HL-60/S4 (cell line): ENCODE data around the gene PCBP3.
"Not testable (repeated sequence)": the region's sequence is repeated elsewhere in the genome, so short reads cannot be mapped to it uniquely, and the experiment has no call there.

ENCODE experiments used
- in situ Hi-C: fragments of 300-500 bp; cut with MboI; formaldehyde crosslinking; loops from 2 replicates; pipeline ENCODE4 v1.14.3; 2022; ENCODE audit warnings: low sequenced_read_pairs

Gene PCBP3

DNA sequence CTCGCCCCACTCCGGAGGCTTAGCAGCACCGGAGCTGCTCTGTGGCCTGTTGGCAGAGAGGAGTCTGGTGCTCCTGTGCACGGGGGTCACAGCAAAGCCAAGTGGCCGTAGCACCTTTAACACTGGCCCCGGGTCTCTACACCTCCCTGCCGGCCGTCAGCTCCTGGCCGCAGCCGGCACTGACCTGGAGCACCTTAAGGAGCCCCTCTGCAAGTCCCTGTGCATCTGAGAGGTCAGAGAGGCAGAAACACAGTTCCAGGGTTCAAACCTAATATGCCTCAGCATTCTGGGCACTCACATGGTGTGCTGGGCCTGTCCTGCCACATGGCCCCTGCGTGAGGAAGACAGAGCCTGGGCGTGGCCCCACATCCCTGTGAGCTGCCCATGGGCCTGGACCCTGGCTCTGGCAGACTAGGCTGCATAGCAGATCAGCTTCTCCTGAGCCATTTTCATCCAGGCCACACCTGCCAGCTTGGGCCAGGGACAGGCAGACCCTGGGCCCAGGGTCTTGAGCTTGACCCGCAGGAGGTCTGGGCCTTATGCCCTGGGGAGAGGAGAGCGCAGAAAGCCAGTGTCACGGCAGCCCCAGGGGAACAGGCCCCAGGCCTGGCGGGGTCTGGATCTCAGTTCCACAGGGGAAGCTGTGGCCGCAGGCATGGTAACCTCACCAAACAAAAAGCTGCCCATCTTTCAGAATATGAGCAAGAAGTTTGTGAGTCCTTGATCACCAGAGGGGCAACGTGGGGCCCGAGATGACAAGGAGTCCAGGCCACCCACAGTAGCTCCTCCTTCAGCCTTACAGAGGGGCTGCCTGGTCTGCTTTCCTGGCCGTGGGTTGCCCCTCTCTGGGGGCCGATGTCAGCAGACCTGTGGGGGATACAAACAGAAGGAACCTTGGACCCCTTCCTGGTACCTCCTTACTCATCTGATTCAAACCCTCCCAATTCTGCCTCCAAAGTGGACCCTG lies 192.1 kb downstream of the PCBP3 start:
- in situ Hi-C loops = no loop called here

DNA sequence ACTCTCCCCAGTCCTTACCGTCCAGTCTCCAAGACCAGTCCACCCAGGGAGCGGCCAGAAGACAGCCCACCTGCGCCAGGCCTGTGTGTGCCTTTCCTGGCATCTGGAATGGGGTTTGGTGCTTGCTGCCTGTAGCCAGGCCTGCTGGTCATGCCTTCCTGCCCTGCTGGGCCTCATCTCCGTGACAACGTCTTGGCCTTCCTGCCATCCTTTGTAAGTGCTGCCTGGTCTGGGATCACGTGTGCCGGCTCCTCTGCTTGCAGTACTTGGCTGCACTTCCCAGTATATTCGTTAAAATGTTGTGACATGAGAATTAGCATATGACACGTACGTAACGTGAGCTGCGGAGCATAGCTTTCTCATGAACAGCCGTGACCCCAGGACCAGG lies 192.7 kb downstream of the PCBP3 start:
- in situ Hi-C loops = no loop called here

DNA sequence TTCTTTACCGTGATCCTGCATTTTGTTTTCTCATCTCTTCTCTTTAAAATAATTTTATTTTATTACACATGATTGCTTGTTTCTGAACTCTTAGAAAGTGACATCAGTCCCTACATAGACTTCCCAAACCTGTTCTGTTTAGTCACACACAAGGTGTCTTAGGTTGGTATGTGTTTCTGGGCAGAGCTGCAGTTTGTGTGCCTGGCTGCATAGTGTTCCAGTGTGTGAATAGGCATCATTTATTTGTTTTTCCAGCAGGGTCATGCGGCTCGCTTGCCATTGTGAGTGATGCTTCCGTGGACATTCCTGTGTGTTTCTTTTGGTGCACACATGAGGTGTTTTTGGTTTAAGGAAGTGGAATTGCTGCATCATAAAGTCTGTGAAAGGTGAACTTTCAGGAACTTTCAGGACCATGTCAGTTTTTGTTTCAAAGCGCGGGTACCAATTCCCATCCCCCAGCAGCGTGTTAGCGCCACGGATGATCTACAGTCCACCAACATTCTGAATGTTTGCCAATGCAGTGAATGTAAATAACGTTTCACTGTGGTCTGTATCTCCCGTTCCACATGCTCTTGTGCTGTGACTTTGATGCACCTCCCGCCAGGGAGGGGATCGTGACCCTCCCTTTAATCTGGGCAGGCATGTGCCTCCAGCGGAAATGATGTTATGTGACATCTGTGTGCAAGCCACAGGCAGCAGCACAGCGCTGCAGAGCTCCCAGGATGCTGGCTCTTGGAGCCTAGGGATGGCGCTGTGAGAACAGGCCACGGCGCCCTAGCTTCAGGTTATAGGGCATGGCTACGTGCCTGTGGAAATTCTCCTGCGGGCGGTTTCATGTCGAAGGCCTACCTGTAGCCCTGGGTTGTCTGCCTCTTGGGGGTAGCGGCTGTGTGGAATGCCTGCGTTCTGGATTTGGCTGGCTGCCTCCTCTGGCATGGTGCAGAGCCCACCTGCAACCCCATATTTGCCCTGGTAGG lies 193.5 kb downstream of the PCBP3 start:
- in situ Hi-C loops = no loop called here

DNA sequence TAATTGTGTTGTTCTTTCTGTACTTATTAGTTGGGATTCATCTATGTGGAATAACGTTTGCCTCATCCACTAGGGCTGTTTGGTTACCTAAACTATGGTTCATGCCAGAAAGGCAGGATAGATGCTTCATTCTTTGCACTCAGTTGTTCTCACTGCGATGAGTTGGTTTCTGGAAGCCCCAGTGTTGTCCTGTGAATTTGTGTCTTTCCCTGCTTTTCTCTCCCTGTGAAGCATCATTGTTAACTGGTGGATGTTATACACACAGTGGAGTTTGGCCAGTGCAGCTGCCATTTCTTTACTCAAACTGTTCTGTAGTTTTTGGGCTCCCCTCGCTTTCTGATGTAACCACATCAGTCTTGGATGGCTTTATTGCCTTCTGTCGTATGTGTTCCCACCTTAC lies 194.4 kb downstream of the PCBP3 start:
- in situ Hi-C loops = no loop called here

DNA sequence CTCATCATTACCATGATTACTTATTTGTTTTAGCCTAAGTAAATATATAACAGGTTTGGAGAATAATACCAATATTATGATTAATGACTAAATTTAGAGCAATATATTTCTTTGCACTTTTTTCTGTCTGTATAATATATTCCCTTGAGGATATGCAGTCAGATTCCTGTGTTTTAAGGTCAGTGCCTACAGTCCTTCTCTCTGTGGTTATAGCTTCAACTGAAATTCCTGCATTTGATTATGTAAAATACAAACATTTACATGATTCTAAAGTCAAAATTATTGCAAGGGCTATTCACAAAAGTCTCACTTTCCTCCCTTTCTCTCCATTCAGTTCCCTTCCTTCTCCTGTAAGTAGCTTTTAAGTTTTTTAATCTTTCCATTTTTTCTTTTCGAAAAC lies 195.1 kb downstream of the PCBP3 start:
- in situ Hi-C loops = no loop called here

DNA sequence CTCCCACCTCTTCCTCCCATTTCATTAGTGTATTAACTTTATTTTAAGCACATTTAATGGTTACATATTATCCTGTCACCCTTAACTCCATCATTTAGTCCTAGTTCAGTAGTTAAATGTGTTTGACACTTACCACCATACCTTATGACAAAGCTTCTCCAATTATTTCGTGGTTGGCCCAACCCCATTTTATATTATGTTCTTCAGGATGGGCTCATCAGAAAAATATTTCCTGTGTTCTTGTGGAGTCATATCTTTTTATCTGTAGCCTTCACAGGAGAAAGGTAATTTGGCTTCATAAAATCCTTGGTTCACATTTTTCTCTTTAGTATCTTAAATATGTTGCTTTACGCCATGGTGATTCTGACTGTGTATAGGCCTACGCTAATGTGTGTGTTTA lies 195.7 kb downstream of the PCBP3 start:
- in situ Hi-C loops = no loop called here

DNA sequence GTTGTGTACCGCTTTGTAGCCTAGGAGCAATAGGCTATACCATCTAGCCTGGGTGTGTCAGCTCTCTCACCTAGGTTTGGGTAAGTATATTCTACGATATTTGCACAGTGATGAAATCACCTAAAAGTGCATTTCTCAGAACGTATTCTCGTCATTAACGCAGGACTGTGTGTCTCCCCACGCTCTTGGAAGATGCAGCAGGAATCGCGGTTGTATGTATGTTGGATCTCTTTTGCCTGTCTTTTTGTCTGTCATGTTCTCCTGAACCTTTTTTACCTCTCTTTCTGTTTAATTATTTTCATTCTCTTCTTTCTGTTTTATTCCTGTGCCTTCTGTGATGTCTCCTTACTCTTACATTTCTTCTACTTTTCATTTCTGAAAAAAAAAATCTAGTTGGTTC lies 197.5 kb downstream of the PCBP3 start:
- in situ Hi-C loops = no loop called here

DNA sequence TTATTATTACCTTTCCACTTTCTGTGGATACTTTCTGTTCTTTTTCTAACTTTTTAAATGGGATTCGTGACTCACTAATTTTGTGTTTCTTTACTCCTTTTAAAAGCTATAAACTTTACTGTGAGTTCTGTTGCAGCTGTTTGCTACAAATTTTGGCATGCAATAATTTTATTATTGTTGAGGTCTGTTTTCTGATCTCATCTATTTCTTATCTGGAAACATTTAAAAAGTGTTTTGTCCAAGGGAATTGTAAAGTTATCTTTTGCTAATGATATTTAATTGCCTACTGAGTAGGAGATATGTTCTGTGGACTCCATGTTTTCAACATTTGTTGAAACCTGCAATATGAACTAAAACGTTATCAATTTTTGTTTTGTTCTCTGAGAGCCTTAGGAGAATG lies 199.9 kb downstream of the PCBP3 start:
- in situ Hi-C loops = no loop called here

DNA sequence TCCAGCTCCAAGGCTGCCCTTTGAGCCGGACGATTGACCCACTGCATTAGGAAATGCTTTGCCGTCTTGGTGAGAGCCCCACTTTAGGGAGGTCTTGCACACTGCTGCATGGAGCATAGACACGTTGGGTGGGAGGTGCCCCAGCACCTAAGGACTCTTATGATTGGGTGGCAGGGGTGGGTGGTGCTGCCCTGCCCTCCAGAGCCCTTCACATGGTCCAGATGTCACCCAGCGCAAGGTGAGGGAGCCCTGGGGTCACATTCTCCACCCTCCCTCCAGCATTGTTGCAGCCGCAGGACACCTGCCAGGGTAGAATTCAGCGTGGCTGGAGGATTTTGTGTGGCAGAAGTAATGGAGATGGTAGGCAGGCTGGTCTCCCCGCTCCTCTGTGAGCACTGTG lies 200.7 kb downstream of the PCBP3 start:
- in situ Hi-C loops = no loop called here

DNA sequence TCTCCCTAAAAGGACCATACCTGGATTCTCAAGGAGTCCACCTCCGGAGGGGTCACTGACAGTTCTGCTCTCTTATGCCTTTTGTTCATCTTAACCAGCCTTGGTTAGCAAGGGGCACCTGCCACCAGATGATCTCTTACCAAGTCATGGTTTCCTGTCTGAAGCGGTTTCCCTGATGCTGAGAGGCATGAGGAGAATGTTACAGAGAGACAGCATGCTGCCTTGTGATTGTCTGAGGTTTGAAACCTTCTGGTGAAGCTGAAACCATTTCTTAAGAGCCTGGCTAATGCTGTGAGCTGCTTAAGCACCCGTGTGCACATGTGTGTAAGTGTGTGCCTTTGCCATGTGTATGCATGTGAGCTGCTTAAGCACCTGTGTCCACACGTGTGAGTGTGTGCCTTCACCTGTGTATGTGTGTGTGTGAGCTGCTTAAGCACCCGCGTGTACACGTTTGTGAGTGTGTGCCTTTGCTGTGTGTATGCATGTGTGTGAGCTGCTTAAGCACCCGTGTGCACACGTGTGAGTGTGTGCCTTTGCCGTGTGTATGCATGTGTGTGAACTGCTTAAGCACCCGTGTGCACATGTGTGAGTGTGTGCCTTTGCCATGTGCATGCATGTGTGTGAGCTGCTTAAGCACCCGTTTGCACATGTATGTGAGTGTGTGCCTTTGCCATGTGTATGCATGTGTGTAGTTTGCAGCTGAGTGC lies 201.7 kb downstream of the PCBP3 start:
- in situ Hi-C loops = no loop called here

DNA sequence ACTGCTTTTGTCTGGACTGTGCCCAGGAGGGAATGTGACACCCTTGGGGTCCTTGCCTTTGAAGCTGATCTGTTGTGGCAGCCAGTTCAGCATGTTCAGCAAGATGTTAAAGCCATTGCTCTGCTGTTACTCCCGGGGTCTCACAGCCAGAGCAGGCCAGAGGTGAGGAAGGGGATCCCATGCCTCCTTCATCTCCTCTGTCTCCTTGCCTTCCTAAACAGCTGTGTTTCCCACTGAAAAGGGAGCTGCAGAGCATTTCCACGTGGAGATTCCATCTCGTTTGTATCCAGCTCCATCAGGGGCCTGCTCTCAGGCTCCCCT lies 202.2 kb downstream of the PCBP3 start:
- in situ Hi-C loops = no loop called here

DNA sequence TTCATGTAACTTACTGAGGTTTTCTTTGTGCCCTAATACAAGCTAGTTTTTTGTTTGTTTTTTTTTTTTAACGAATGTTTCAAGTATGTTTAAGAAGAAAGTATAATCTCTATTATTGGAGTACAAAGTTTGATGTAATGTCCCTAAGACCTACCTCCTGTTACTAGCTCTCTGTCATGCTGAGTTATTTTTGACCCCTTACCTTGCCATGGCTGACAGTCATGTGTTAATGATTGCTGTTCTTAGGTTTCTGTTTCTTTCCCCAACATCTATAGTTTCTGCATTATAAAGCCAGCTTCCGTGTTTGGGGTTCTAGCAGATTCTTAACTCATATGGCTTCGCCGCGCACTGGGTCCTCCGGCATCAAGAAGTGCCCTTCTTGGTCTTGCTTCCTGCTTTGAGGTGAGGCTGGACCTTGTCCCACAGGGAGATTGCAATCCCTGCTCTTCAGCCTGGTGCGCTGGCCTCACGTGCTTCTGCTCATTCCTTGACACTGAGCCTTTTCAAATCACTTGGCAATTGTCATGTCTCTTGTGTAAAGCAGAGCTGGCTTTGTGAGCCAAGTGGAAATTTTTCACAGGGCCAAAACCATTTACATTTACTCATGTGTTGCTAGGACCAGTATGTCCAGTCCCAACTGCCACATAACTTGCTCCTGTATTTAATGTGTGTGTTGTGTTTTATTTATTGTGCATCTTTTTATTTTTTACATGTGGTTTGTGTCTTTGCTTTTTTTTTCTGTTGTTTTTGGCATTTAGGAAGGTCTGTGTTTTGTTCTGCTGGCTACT lies 203.0 kb downstream of the PCBP3 start:
- in situ Hi-C loops = no loop called here

DNA sequence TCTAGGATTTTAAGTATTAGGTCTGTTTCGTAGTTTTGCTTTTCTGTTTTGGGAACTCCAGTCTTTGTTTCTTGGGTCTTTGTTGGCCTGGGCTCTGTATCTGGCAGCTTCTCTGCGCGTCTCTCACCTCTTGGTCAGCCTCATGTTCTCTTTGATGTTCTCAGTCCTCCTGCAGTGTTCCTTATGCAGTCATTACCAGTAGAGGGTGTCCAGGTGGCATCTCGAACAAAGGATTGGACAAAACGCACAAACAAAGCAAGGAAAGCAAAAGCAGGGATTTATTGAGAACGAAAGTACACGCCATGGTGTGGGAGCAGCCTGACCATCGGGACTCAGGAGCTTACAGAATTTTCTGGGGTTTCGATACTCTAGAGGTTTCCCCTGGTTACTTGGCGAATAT lies 204.3 kb downstream of the PCBP3 start:
- in situ Hi-C loops = no loop called here

DNA sequence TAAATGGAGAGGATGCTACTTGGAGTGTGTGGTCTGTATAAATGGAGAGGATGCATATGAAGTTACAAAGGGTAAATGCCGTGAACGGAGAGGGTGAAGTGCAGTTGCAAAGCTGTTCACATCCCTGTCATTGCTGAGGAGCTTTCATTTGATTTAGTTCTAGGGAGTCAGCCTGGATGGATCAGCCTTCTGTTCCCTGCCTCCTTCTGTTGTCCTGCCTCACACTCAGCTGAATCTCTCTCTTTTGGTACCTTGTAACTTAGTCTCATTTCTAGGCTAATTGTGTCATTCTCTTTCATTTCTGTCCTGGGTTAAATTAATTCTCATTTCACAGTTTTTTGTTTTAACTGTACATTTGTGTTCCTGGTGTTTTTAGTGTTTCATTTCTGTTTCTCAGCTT lies 204.8 kb downstream of the PCBP3 start:
- in situ Hi-C loops = no loop called here

DNA sequence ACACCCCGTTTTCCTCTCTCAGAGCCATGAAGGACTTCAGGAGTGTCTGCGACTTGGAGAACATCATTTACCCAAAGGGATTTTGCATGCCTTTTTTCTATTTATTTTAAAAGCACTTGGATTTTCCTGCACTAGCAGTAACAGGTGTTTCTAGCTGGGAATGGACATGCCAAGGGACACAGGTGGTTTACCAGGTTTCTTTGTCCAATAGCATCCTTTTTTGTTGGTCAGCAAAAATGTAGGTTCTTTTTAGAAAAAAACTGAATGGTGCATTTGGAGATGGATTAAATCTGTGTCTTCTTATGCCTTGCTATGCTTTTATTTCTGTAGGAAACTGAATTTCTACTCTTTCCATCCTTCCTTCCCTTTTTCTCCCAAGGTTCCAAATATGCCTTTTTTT lies 205.3 kb downstream of the PCBP3 start:
- in situ Hi-C loops = no loop called here

DNA sequence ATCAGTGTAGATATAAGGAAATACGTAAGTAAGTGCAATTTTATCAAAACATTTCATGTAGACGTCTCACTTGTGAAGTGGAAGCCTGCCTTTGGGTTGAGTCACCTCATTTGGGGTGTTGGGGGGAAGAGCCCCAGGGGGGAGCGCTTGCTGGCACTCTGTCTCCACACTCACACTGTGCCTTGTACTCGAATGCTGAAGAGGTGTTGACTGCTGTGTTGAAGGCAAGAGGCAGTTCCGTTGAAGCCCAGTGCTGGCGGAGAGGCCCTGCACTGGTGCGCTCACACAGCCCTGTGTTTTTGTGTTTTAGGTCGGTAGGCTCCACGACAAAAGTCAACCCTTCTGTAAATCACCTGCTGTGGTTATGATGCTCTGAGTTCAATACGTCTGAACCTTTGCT lies 206.1 kb downstream of the PCBP3 start:
- in situ Hi-C loops = no loop called here

DNA sequence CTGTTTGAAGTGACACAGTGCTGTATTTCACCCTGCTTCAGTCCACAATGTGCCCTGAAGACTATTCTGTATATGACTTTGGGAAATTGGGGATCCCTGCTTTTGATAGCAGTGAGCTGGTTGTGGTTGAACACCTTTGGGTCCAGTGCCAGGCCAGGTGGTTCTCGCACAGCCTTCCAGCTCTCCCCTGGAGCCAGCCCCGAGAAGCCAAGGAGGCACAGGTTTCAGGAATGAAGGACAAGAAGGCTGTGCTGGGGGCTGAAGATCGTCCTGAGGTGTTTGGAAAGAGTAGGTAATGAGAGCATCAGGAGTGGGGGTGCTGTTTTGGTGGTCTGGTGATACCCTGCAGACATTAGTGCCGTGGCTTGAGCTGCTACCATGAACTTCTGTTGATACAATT lies 206.7 kb downstream of the PCBP3 start:
- in situ Hi-C loops = no loop called here

DNA sequence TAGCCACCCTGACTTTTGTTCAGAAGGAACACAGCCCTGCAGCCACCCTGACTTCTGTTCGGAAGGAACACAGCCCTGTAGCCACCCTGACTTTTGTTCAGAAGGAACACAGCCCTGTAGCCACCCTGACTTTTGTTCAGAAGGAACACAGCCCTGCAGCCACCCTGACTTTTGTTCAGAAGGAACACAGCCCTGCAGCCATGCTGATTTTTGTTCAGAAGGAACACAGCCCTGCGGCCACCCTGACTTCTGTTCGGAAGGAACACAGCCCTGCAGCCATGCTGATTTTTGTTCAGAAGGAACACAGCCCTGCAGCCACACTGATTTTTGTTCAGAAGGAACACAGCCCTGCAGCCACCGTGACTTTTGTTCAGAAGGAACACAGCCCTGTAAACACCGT lies 208.9 kb downstream of the PCBP3 start:
- in situ Hi-C loops = not testable (repeated sequence)

DNA sequence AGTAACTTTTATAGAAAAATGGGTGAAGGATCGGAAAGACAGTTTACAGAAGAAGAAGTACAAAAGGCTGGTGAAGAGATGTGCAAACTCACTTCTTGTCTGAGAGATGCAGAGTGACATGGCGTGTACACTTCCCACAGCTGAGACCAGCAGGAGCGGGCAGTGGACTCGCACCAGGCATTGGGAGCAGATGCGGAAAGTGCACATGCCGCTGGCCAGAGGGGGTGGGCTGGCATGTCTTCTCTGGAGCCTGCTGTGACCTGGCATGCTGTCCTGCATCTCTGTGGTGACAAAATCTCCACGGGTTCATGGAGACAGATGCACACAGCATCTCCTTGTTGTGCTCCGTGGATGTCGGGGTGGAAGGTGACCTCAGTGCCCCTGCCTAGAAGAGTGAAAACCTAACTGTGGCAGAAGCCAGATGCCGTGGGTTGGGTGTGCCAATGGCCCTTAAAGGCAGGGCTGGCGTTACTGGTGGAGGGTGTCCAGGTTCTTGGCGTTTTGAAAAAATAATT lies 209.4 kb downstream of the PCBP3 start:
- in situ Hi-C loops = no loop called here

DNA sequence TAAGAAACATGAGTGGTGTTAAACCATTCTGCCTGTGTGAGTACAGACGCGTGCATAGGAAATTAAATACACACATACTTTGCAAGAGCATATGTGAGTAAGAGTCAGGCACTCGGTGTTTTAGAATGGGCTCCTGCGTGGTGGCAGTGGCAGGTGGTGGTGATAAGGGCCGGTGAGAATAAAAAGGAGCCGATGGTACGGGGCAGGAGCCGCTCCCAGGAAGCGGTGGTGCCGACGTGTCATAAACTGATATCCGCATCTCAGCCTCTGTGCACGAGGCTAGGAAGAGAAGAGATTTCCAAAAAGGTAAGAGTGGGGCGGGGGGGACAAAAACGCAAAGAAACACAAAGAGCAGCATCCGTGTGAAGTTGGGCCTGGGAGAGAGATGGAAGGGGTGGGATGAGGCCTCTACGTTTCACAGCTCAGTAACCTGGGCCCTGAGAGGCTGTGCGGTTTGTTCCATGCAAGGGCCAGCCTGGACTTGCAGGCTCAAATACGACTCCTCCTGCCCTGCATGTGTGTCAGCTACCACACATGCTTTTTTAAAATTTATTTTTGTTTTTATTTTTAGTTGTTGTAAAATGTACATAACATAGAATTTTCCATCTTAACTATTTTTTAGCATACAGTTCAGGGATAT lies 210.3 kb downstream of the PCBP3 start:
- in situ Hi-C loops = no loop called here
